Measurements from ENCODE around the gene CASP7.
"Not testable (repeated sequence)": the region's sequence is repeated elsewhere in the genome, so short reads cannot be mapped to it uniquely, and the experiment has no call there.

The CASP7 gene

GRCh38 chr10:113740850-113741249 is 61.1 kb downstream of the CASP7 start:
- DNase-seq, result no peak
- in situ Hi-C loops (cut with HindIII; ENCODE audit: low pct_ligation_motif_present, low pct_unique_long_range_greater_than_20kb, low sequenced_read_pairs), result no loop called here

- in situ Hi-C loops (cut with HindIII; ENCODE audit: low pct_ligation_motif_present, low pct_unique_long_range_greater_than_20kb, low sequenced_read_pairs), result no loop called here
- no peak for DNase-seq
Measured at GRCh38 chr10:113742466-113742865, 62.8 kb downstream of the CASP7 start.

- no peak for DNase-seq
- in situ Hi-C loops (cut with HindIII; ENCODE audit: low pct_ligation_motif_present, low pct_unique_long_range_greater_than_20kb, low sequenced_read_pairs), result no loop called here
Measured at GRCh38 chr10:113743594-113743993, 63.9 kb downstream of the CASP7 start.

GRCh38 chr10:113745374-113745773 is 65.7 kb downstream of the CASP7 start:
- in situ Hi-C loops (cut with HindIII; ENCODE audit: low pct_ligation_motif_present, low pct_unique_long_range_greater_than_20kb, low sequenced_read_pairs), result no loop called here
- no peak for DNase-seq

- in situ Hi-C loops (cut with HindIII; ENCODE audit: low pct_ligation_motif_present, low pct_unique_long_range_greater_than_20kb, low sequenced_read_pairs), result no loop called here
- peak; percentile 22 for DNase-seq
Measured at GRCh38 chr10:113746217-113746957, 66.7 kb downstream of the CASP7 start.

- in situ Hi-C loops (cut with HindIII; ENCODE audit: low pct_ligation_motif_present, low pct_unique_long_range_greater_than_20kb, low sequenced_read_pairs), result no loop called here
- peak; percentile 10 for DNase-seq
Measured at GRCh38 chr10:113751181-113751732, 71.5 kb downstream of the CASP7 start, which contains the start of gene PLEKHS1. Gene PLEKHS1, plus strand, starts transcription at chr10:113751682. Its CDS starts 3,596 bp downstream, at chr10:113755278.

GRCh38 chr10:113752553-113752952 is 72.8 kb downstream of the CASP7 start:
- no peak for DNase-seq
- in situ Hi-C loops (cut with HindIII; ENCODE audit: low pct_ligation_motif_present, low pct_unique_long_range_greater_than_20kb, low sequenced_read_pairs), result no loop called here

- in situ Hi-C loops (cut with HindIII; ENCODE audit: low pct_ligation_motif_present, low pct_unique_long_range_greater_than_20kb, low sequenced_read_pairs), result no loop called here
- no peak for DNase-seq
Measured at GRCh38 chr10:113753020-113753692, 73.4 kb downstream of the CASP7 start.

GRCh38 chr10:113754125-113754524 is 74.4 kb downstream of the CASP7 start:
- in situ Hi-C loops (cut with HindIII; ENCODE audit: low pct_ligation_motif_present, low pct_unique_long_range_greater_than_20kb, low sequenced_read_pairs), result no loop called here
- DNase-seq, result no peak

GRCh38 chr10:113754768-113755167 is 75.1 kb downstream of the CASP7 start:
- no peak for DNase-seq
- in situ Hi-C loops (cut with HindIII; ENCODE audit: low pct_ligation_motif_present, low pct_unique_long_range_greater_than_20kb, low sequenced_read_pairs), result no loop called here

GRCh38 chr10:113756940-113757543 is 77.3 kb downstream of the CASP7 start:
- in situ Hi-C loops (cut with HindIII; ENCODE audit: low pct_ligation_motif_present, low pct_unique_long_range_greater_than_20kb, low sequenced_read_pairs), result no loop called here
- no peak for DNase-seq

GRCh38 chr10:113762083-113762482 is 82.4 kb downstream of the CASP7 start:
- DNase-seq, result no peak
- in situ Hi-C loops (cut with HindIII; ENCODE audit: low pct_ligation_motif_present, low pct_unique_long_range_greater_than_20kb, low sequenced_read_pairs), result no loop called here

GRCh38 chr10:113764582-113764981 is 84.9 kb downstream of the CASP7 start:
- in situ Hi-C loops (cut with HindIII; ENCODE audit: low pct_ligation_motif_present, low pct_unique_long_range_greater_than_20kb, low sequenced_read_pairs), result no loop called here
- DNase-seq, result no peak

- in situ Hi-C loops (cut with HindIII; ENCODE audit: low pct_ligation_motif_present, low pct_unique_long_range_greater_than_20kb, low sequenced_read_pairs), result no loop called here
- DNase-seq, result no peak
Measured at GRCh38 chr10:113765910-113766309, 86.2 kb downstream of the CASP7 start.

- in situ Hi-C loops (cut with HindIII; ENCODE audit: low pct_ligation_motif_present, low pct_unique_long_range_greater_than_20kb, low sequenced_read_pairs), result no loop called here
- DNase-seq, result no peak
Measured at GRCh38 chr10:113767222-113767621, 87.5 kb downstream of the CASP7 start.

GRCh38 chr10:113770346-113770745 is 90.6 kb downstream of the CASP7 start:
- in situ Hi-C loops (cut with HindIII; ENCODE audit: low pct_ligation_motif_present, low pct_unique_long_range_greater_than_20kb, low sequenced_read_pairs), result no loop called here
- DNase-seq, result no peak

GRCh38 chr10:113771131-113771530 is 91.4 kb downstream of the CASP7 start:
- in situ Hi-C loops (cut with HindIII; ENCODE audit: low pct_ligation_motif_present, low pct_unique_long_range_greater_than_20kb, low sequenced_read_pairs); DNase-seq: not testable (repeated sequence)

- in situ Hi-C loops (cut with HindIII; ENCODE audit: low pct_ligation_motif_present, low pct_unique_long_range_greater_than_20kb, low sequenced_read_pairs), result loop anchor here (25.0 kb wide), 1 partner anchor 337 kb away; no protein-coding TSS in a partner anchor
- DNase-seq, result no peak
Measured at GRCh38 chr10:113775686-113776294, 96.1 kb downstream of the CASP7 start.

- DNase-seq, result no peak
- in situ Hi-C loops (cut with HindIII; ENCODE audit: low pct_ligation_motif_present, low pct_unique_long_range_greater_than_20kb, low sequenced_read_pairs), result loop anchor here (25.0 kb wide), 1 partner anchor 336 kb away; no protein-coding TSS in a partner anchor
Measured at GRCh38 chr10:113776553-113776952, 96.8 kb downstream of the CASP7 start.

Measured in ACHN (cell line).